Uterus (tissue), 2 donors: ENCODE results near the gene ROCK2.

Experiments
- CTCF ChIP-seq, 4 experiments: fragments of 200-600 bp in 2 of 4; fragments of 450-650 bp in 2 of 4; sonication (generic) in 2 of 4; IDR thresholded peaks; one replicate each; pipeline ENCODE4 v1.5.1; 2016 to 2019; ENCODE audit warnings: antibody characterized with exemption in 4 of 4, mild to moderate bottlenecking in 2 of 4, moderate library complexity in 1 of 4
- POLR2A ChIP-seq, 2 donors: fragments of 450-650 bp; IDR thresholded peaks; one replicate each; pipeline ENCODE4 v1.6.1; 2016; ENCODE audit warnings: antibody characterized with exemption in 2 of 2, mild to moderate bottlenecking in 1 of 2, moderate library complexity in 1 of 2

- TF ChIP-seq CTCF (IDR thresholded peaks at IDR 0.05) (no peak), POLR2A (IDR thresholded peaks at IDR 0.05) (no peak)
Observed at GRCh38 chr2:11134349-11134748, 210.1 kb downstream of the ROCK2 start.
